Measurements from ENCODE around the gene BSG.
A peak's percentile ranks its signal among the peaks of the same experiment; 100 is the strongest.
"Not testable (repeated sequence)": the region's sequence is repeated elsewhere in the genome, so short reads cannot be mapped to it uniquely, and the experiment has no call there.

BSG gene

DNA sequence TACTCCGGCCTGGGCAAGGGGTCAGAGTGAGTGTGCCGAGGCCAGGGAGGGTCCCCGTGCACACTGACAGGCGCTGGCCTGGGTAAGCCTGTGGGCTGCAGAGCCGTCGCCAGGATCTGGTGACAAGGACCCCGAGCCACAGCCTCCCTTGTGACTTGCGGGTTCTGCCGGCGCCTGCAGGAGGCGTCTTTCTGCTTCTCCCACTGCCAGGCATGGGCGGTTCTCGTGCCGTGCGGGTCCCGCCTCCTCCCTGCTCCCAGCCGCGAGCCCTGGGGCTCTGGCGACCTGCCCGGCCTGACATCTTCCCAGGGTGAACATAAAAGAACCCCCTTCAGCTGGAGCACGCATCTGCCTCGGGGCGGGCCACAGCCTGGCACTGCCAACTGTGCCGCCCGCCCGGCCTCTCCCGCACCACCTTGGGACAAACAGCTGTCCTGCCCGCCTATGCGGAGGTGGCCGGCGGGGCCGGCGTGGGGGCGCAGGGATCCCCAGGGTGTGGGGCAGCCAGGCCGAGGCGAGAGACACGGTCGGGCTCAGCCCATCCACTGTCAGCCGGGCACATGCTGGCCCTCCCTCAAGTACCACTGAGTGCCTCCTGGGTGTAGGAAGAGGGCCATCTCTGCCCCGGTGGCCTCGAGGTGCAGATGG lies 15.8 kb downstream of the BSG start:
- peak; percentile 84 for DNase-seq (ENCODE audit: low spot score)

DNA sequence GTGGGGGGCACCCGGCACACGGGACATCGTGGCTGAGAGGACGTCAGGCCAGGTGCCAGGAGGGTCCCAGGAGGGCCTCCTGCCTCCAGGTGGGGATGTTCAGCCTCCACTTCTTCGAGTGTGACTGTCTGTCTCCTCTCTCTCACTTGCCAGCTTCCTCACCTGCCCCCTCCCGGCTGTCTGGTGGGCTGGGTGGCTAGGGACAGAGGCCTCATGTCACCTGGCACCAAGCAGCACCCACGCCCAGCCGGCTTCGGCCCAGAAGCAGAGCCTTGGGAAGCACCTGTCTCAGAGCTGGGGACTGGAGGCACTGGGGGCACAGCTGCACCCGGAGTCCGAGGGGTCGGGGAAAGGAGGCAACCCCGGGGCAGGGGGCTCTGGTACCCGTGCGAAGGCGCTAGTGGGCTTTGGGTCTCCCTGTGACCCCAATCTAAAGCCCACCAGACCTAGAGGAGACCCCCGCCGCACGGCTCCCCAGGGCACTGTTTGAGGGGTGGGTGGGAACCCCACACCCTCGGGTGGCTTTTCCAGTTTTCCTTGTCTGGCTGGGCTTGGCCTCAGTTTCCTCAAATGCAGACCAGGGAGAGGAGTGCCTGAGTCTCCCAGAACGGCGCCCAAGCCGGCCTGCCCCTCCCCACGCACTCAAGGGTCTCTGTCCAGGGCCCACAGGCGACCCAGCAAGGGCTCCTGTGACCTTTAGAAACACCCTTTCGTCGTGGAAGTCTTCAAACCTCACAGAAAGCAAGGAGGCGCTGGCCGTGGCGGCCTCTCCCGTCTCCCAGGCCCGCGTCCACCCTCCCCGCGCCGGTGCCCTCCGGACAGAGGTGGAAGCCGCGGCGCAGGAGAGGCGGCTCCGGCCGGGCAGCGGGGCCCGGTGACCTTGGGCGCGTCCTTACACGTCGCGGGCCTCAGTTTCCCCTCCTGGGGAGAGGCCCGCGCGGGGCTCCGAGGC lies 16.6 kb downstream of the BSG start:
- no peak for DNase-seq (ENCODE audit: low spot score)

DNA sequence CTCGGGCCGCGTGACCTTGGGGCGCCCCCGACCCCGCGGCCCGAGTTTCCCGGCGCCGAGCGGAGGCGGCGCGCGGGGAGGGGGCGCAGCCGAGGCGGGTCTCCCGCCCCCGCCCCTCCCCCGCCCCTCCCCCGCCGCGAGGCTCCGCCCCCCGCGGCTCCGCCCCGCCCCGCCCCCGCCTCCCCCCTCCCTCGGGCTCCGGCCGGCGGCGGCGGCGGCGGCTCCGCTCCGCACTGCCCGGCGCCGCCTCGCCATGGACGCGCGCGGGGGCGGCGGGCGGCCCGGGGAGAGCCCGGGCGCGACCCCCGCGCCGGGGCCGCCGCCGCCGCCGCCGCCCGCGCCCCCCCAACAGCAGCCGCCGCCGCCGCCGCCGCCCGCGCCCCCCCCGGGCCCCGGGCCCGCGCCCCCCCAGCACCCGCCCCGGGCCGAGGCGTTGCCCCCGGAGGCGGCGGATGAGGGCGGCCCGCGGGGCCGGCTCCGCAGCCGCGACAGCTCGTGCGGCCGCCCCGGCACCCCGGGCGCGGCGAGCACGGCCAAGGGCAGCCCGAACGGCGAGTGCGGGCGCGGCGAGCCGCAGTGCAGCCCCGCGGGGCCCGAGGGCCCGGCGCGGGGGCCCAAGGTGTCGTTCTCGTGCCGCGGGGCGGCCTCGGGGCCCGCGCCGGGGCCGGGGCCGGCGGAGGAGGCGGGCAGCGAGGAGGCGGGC lies 17.4 kb downstream of the BSG start, which contains the start of gene HCN2:
Gene HCN2, plus strand, starts transcription at position 189 of the 703 bp plus-strand sequence. Its CDS starts 65 bp downstream, at position 254.
- DNase-seq (ENCODE audit: low spot score) = no peak

DNA sequence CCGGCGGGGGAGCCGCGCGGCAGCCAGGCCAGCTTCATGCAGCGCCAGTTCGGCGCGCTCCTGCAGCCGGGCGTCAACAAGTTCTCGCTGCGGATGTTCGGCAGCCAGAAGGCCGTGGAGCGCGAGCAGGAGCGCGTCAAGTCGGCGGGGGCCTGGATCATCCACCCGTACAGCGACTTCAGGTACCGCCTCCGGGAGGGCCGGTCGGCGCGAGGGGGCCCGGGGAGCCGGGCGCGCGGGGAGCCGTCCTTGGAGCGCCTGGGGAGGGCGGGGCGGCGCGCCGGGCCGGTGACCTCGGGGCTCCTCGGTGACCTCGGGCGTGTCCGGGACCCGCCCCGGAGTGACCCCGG lies 18.0 kb downstream of the BSG start:
- no peak for DNase-seq (ENCODE audit: low spot score)

DNA sequence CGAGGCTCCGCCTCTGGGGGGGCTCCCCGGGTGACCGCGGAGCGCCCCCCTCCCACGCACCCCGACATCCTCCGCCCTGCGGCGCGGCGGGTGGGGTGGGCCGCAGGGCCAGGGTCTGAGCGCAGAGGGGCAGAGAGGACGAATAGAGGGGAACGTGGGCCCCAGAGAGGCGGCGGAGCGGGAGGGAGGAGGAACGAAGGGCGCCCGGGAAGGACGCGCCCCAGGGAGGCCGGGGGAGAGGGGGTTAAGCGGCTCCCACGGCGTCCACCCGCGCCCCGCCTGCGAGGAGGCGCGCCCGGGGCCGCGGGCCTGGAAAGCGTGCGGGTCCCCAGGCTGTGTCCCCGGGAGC lies 18.3 kb downstream of the BSG start:
- DNase-seq (ENCODE audit: low spot score) = no peak

DNA sequence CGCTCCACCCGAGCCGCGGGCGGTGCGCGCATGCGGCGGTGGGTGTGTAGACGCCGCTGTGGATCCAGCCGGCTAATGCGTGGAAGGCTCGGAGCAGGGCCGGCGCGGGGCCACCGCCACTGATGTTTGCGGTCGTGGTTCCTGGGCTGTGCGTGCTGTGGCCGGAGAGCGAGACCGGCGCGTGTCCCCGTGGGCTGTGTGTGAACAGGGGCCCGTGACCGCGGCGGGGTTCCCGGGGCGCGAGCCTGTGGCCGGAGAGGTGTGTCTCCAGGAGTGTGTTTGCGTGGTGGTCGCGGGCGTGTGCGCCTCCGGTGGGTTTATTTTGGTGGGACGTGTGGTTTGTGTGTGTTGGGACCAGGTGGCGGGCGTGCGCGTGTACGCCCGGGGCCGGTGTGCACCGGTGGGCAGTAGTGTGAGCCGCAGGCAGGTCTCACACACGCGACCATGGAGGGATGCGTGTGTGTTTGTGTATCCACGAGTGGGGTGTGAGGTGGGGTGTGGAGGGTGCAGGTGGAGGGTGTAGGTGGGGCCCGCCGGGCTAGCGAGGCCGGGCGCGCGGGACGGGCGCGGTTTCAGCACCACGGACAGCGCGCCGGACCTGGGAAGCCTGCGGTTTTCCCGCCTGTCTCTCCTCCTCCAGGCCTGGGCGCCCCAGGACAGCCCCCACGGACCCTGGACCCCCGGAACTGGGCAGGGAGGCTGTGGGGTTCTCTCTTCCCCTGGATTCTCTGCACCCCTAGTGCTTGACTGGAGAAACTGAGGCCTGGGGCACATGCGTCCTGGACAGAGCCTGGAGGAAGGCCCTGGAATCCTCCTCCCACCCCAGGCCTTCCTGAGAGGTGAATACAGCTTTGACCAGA lies 18.9 kb downstream of the BSG start:
- no peak for DNase-seq (ENCODE audit: low spot score)

DNA sequence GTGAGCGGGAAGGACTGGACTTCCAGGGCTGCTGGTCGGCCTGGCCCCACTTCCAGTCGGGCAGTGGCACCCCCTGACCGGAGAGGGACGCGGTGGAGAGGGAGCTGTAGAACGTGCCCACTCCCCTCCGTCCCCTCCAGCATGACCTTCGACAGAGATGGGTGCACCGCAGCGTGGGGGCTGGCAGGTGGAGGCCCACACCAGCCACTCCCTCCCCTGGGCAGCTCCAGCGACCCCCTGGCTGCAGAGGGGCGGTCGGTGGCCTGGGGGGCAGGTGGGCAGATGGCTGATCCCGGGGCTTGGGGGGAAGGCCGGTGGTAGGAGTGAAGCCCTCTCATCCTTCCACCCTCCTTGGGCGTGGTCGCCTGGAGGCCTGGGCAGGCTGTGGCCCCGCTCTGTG lies 19.7 kb downstream of the BSG start:
- DNase-seq (ENCODE audit: low spot score) = no peak

DNA sequence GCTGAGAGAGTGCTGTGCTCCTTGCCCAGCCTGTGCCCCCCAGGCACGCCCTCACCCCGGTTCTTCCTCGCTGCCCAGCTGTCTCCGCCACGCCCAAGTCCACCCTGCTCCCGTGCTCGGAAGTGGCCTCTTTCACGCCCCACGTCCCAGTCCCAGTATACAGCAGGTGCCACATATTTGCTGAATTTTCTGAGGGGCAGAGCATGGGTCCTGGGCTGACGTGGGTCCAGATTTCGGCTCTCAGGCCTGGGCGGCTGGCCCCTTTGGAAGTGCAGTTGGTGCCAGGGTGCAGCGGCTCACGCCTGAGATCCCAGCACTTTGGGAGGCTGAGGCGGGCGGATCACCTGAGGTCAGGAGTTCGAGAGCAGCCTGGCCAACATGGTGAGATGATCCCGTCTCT lies 20.7 kb downstream of the BSG start:
- DNase-seq (ENCODE audit: low spot score) = no peak

DNA sequence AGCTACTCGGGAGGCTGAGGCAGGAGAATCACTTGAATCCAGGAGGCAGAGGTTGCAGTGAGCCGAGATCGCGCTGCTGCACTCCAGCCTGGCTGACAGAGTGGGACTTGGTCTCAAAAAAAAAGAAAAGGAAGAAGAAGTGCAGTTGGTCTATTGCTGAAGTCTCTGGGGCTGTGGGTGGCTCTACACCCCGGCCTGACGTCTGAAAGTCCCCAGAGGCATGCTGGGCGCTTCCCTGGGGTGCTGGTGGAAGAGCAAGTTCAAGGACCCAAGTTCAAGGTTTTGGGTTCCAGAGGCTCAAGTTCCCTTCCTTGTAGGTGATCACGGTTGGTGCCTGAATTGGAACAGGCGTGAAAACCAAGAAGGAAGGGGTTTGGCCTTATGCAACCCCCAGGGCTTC lies 21.1 kb downstream of the BSG start:
- no peak for DNase-seq (ENCODE audit: low spot score)

DNA sequence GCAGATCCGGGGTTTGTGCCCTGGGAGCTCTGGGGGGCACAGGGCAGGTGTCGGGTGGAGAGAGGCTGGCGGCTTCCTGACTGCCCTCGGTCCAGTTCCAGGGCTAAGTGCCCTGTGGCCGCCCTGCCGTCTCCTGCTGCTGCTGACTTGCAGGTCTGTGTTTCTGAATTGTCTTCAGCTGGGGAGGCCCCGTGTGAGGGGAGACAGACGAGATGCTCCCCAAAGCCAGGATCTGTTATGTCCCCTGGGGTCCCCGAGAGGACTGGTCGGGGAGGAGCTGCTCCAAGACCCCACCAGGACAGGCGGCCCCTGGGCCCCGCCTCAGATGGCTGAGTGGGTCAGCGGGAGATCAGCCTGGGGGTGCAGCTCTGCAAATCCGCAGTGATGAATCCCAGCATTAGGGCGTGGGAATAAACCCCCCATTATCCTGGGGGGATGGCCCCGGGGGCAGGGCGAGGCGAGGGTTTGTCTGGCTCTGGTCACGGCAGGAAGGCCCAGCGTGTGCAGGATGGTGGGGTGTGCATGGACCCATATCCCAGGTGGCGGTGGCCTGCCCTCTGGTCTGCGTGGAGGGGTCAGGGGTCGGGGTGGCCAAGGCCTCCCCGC lies 22.0 kb downstream of the BSG start:
- no peak for DNase-seq (ENCODE audit: low spot score)

DNA sequence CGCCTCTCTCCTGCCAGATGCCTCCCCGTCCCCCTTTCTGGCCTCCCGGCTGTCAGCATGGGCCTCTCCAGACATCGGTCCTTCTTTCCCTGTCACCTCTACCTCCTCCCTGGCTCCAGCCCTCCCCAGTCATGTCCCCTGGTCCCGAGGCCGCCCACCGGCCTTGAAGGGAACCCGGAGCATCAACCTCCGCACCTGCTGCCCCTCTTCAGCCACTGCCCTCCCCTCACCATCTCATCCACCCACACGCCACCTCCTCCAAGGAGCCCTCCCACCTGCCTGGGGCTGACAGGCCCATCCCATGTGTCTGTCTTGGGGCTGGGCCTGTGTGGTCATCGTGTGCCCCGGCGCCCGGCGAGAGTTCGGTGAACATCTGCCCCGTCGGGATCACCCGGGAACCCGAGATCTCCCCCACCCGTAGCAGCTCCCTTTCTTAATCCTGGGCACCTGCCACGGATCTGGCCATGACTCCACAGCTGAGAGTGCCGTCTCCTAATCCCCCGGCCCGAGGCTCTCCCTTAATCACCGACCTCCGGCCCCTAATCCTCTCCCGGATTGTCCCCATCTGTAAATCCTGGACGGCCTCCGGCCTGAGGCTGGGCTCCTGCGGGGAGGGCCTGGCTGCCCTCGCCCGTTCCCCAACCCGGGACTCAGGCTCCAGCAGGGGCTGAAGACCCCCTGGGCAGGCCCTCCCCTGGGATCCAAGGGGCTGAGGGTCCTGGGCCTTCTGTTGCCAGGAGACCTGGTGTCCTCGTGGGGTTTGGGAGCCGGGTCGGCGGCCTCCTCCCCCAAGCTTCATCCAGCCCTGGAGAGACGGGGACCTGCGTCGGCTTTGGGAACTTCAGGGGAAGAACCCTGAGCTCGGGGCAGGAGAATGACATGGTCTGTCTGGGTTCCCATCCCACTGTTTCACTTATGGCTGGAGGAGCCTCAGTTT lies 23.2 kb downstream of the BSG start:
- no peak for DNase-seq (ENCODE audit: low spot score)

DNA sequence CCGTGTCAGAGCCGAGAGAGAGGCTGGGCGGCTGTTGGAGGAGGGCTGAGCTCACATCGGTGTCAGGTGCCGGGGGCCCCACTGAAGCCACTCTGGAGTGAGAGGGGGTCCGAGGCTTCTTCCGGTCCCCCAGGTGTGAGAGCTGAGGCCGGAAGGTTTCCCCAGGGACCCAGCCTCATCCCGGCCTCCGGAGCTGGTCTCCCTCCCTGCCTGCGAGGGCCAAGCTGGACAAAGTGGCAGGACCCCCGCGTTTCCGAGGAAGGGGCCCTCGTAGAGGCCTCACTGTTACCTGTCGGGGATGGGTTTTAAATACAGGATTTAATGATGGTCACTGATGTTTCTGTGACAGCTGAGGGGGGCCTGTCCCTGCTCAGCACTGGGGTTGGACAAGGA lies 23.9 kb downstream of the BSG start:
- DNase-seq (ENCODE audit: low spot score) = no peak

DNA sequence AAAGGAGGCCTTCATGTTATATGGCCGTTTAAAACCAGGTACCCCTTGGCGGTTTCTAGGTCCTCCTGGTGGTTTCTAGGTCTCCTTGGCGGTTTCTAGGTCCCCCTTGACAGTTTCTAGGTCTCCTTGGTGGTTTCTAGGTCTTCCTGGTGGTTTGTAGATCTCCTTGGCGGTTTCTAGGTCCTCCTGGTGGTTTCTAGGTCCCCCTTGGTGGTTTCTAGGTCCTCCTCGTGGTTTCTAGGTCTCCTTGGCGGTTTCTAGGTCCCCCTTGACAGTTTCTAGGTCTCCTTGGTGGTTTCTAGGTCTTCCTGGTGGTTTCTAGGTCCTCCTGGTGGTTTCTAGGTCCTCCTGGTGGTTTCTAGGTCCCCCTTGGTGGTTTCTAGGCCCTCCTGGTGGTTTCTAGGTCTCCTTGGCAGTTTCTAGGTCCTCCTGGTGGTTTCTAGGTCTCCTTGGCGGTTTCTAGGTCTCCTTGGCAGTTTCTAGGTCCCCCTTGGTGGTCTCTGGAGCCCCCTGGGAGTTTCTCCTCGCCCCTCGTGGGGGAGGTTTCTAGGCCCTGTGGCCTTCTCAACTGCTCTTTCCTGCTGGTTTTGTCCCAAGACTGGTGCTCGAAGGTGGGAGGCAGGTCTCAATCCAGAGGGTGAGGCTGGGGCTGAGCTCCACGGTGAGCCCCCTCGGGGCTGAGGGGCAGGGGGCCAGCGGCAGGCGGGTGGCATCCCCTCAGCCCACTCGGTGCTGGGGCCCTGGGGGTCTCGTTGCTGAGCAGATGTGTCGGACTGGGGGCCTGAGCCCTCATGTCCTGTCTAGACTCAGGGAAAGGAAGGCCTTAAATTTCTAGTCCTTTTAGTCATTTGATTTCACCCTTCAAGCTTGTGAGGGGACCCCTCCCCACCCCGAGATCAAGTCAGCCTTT lies 25.3 kb downstream of the BSG start:
- DNase-seq (ENCODE audit: low spot score) = no peak

DNA sequence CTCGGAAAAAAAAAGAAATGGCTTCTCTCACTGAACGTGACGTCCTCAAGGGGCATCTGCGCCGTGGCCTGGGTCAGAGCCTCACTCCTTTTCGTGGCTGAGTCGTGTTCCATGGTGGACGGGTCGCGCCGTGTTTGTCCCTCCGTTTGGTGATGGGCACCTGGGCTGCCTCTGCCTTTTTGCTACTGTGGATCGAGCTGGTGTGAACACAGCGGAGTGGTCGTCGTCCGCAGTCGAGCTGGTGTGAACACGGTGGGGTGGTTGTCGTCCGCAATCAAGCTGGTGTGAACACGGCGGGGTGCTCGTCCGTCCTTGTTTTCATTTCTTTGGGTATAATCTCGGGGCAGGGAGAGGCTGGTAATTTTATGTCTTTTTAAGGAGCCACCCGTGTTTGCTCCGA lies 28.9 kb downstream of the BSG start:
- no peak for DNase-seq (ENCODE audit: low spot score)

DNA sequence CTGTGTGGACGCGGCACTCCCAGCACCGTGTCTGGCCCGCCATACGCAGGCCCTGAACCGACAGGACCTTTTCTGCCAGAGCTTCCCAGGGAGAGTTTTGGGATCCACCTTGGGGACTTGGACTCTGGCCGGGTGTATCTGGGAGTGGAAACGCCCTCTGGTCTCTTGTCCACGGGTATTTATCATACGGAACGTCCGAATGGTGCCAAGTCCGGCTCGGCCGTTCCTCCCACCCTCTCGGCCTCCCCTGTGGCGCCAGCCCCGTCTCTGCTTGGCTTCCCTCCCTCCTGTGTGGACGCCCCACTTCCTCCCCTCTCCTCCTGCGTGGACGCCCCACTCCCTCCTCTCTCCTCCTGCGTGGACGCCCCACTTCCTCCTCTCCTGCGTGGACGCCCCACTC lies 29.4 kb downstream of the BSG start:
- no peak for DNase-seq (ENCODE audit: low spot score)

DNA sequence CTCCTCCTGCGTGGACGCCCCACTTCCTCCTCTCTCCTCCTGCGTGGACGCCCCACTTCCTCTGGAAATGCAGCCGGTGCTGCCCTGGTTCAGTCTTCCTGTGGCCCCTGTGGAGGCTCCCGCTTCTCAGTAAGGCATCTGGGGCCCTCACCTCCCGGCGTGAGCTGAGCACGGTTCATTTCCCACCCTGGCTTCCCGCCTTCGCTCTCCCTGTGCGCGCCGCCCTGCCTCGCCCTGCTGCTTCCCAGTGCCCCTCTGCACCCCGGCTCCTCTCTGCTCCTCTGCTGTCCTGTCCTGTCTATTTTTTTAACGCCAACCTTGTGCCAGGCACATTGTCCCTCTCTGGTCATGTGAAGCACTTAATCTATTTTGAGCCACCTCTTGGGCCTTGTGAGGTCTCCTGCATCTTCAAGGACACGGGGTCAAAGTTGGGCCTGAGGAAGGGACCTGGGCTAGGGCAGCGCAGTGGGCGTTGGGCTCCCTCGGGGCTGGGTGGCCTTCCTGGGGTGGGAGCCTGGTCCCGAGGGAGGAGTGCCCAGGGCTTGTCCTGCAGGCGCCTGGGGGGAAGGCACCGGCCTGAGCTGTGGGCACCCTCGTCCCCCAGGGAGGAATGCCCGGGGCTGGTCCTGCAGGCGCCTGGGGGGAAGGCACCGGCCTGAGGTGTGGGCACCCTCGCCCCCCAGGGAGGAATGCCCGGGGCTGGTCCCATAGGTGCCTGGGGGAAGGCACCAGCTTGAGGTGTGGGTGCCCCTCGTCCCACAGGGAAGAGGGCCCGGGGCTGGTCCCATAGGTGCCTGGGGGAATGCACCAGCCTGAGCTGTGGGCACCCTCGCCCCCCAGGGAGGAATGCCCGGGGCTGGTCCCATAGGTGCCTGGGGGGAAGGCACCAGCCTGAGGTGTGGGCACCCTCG lies 30.2 kb downstream of the BSG start:
- no peak for DNase-seq (ENCODE audit: low spot score)

DNA sequence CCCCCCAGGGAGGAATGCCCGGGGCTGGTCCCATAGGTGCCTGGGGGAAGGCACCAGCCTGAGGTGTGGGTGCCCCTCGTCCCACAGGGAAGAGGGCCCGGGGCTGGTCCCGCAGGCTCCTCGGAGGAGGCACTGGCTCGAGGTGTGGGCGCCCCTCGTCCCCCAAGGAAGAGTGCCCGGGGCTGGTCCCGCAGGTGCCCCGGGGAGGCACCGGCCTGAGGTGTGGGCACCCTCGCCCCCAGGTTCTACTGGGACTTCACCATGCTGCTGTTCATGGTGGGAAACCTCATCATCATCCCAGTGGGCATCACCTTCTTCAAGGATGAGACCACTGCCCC lies 30.9 kb downstream of the BSG start:
- DNase-seq (ENCODE audit: low spot score) = not testable (repeated sequence)

DNA sequence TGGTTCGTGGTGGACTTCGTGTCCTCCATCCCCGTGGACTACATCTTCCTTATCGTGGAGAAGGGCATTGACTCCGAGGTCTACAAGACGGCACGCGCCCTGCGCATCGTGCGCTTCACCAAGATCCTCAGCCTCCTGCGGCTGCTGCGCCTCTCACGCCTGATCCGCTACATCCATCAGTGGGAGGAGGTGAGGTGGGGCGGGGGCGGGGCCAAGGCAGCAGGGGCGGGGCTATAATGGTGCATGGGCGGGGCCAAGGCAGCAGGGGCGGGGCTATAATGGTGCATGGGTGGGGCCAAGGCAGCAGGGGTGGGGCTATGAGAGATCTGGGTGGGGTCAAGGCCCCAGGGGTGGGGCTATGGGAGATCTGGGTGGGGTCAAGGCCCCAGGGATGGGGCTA lies 31.4 kb downstream of the BSG start:
- DNase-seq (ENCODE audit: low spot score) = not testable (repeated sequence)
